Natural killer cell (primary cell): ENCODE data around the gene RCN1. TPM values are rescaled to one million over a fixed set of nuclear protein-coding genes. Genes with fewer than 3 reads are reported as not detected.

Source experiments
- ATAC-seq, 3 donors: fragments of 150-1000 bp in 2 of 3; fragments of 200-7000 bp in 1 of 3; cut with Tn5 transposase; 1 replicate in 1 of 3; 2 replicates in 2 of 3; pipeline ENCODE4 v1.10.0; 2021; ENCODE audit warnings: mild to moderate bottlenecking in 2 of 3, moderate library complexity in 2 of 3
- DNase-seq, 2 donors: peaks; one replicate each; pipeline versions ENCODE4 v3.0.0 to v3.0.0-alpha.2; 2013 to 2021; ENCODE audit warnings: mixed read lengths in 1 of 2
- H3K27ac ChIP-seq: one replicate; pipeline ENCODE4 v1.5.1; 2013; ENCODE audit warnings: mild to moderate bottlenecking, low read length
- H3K27me3 ChIP-seq: one replicate; pipeline ENCODE4 v1.6.1; 2013; ENCODE audit warnings: low read length; ENCODE audit not compliant: control insufficient read depth, insufficient read depth
- H3K36me3 ChIP-seq: one replicate; pipeline ENCODE4 v1.6.1; 2013; ENCODE audit warnings: low read length; ENCODE audit not compliant: control insufficient read depth, insufficient read depth
- H3K4me1 ChIP-seq: one replicate; pipeline ENCODE4 v1.6.1; 2013; ENCODE audit warnings: low read length; ENCODE audit not compliant: control insufficient read depth, insufficient read depth
- H3K4me3 ChIP-seq: one replicate; pipeline ENCODE4 v1.5.1; 2013; ENCODE audit warnings: low read length
- H3K9me3 ChIP-seq: one replicate; pipeline ENCODE4 v1.6.1; 2013; ENCODE audit warnings: low read length; ENCODE audit not compliant: control insufficient read depth, insufficient read depth
- H3K27ac Mint-ChIP-seq, 2 donors: one replicate each; pipeline ENCODE4 v1.8.0; 2022; ENCODE audit warnings: mild to moderate bottlenecking in 2 of 2, mixed read lengths in 2 of 2, moderate library complexity in 1 of 2
- H3K27me3 Mint-ChIP-seq, 2 donors: one replicate each; pipeline ENCODE4 v1.8.0; 2022; ENCODE audit warnings: low read depth in 2 of 2, mixed read lengths in 2 of 2
- H3K36me3 Mint-ChIP-seq: one replicate; pipeline ENCODE4 v1.8.0; 2022; ENCODE audit warnings: mixed read lengths
- H3K4me1 Mint-ChIP-seq, 2 donors: one replicate each; pipeline ENCODE4 v1.8.0; 2022; ENCODE audit warnings: mixed read lengths in 2 of 2
- H3K4me3 Mint-ChIP-seq: one replicate; pipeline ENCODE4 v1.8.0; 2022; ENCODE audit warnings: mild to moderate bottlenecking, moderate library complexity, mixed read lengths
- H3K9me3 Mint-ChIP-seq, 2 donors: one replicate each; pipeline ENCODE4 v1.8.0; 2022; ENCODE audit warnings: mixed read lengths in 2 of 2
- WGBS: methylation state at CpG from one replicate; pipeline ENCODE4 v1.1.7; 2013; ENCODE audit warnings: missing lambda C conversion rate; ENCODE audit not compliant: insufficient coverage; 5-methylcytosine and 5-hydroxymethylcytosine counted together
- intact Hi-C: fragments of 100-400 bp; cut with micrococcal nuclease; formaldehyde crosslinking; loops from one replicate; pipeline ENCODE4 v1.14.2; 2022
- total RNA-seq, 4 donors: library from RNA; stranded (reverse); fragments of 120-200 nt in 1 of 4; gene quantifications; one replicate each; pipeline versions ENCODE4 v1.2.3 to v1.2.4, GENCODE V29; 2013 to 2022
- TF ChIP-seq, protein P1 (sequence below): fragments of 200-600 bp; IDR thresholded peaks from one replicate; pipeline ENCODE4 v1.8.0; 2022; ENCODE audit warnings: antibody characterized with exemption

The RCN1 gene
- total RNA-seq, result 10 to 100 TPM; 19.1 to 21.2 (median 20.3) TPM
- total RNA-seq (2013), result 20.8 TPM

DNA sequence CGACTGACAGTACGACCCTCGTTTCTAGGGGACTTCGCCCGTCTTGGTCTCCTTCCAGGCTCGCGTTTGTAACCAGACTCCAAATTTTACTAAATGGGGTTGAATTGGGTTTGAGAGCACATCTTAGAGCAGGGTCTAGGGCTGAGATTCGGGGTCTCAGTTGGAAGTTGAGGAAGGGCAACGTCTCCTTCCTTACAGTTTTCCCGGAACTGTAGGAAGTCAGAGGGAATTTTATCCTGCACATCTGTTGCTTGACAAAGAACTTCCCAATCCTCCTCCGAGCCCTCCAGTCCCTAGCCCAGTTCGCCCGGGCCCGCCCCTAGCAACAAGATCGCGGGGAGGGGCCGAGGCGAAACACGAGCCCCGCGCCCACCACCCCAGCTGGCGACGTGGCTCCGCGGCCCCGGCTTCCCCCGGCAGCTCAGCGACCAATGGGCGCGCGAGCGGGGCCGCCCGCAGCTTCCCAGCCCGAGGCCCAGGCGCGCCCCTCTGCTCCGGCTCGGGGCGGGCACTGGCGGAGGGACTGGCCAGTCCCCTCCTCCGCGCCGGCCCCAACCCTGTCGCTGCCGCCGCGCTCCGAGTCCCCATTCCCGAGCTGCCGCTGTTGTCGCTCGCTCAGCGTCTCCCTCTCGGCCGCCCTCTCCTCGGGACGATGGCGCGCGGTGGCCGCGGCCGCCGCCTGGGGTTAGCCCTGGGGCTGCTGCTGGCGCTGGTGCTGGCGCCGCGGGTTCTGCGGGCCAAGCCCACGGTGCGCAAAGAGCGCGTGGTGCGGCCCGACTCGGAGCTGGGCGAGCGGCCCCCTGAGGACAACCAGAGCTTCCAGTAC, at the start of gene RCN1:
Gene RCN1, plus strand, starts transcription at position 530 of the 826 bp plus-strand sequence. Its CDS starts 123 bp downstream, at position 653.
- Histone ChIP-seq H3K27ac (peak within 1 kb of the TSS; percentile 80), H3K4me1 (peaks cover 25% of the 10 kb centered on the region), H3K36me3 (no peaks in the 10 kb centered on the region), H3K4me3 (peak within 1 kb of the TSS; percentile 66), H3K27me3 (no peaks in the 10 kb centered on the region), H3K9me3 (no peaks in the 10 kb centered on the region)
- H3K4me1 Mint-ChIP-seq, result peaks cover 14 to 31% of the 10 kb centered on the region in 2 donors
- H3K4me3 Mint-ChIP-seq, result peak within 1 kb of the TSS; percentile 89
- no peaks in the 10 kb centered on the region for H3K9me3 Mint-ChIP-seq
- TF ChIP-seq, protein P1, sequence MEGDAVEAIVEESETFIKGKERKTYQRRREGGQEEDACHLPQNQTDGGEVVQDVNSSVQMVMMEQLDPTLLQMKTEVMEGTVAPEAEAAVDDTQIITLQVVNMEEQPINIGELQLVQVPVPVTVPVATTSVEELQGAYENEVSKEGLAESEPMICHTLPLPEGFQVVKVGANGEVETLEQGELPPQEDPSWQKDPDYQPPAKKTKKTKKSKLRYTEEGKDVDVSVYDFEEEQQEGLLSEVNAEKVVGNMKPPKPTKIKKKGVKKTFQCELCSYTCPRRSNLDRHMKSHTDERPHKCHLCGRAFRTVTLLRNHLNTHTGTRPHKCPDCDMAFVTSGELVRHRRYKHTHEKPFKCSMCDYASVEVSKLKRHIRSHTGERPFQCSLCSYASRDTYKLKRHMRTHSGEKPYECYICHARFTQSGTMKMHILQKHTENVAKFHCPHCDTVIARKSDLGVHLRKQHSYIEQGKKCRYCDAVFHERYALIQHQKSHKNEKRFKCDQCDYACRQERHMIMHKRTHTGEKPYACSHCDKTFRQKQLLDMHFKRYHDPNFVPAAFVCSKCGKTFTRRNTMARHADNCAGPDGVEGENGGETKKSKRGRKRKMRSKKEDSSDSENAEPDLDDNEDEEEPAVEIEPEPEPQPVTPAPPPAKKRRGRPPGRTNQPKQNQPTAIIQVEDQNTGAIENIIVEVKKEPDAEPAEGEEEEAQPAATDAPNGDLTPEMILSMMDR, result no peak
- intact Hi-C loops, result loop anchor here (10.0 kb wide), 1 partner anchor 586 kb away; the partner anchor contains the start of genes ELP4 and IMMP1L
- peak; percentile 45 to 50 for DNase-seq
- WGBS, result 7% methylated on average over 67 of the region's 79 CpGs
- no peaks in the 10 kb centered on the region for H3K36me3 Mint-ChIP-seq
- ATAC-seq, result peak; percentile 65 to 67 (median 66)
- peak within 1 kb of the TSS; percentile 65 to 85 for H3K27ac Mint-ChIP-seq
- H3K27me3 Mint-ChIP-seq, result peaks cover 11 to 16% of the 10 kb centered on the region in 2 donors

DNA sequence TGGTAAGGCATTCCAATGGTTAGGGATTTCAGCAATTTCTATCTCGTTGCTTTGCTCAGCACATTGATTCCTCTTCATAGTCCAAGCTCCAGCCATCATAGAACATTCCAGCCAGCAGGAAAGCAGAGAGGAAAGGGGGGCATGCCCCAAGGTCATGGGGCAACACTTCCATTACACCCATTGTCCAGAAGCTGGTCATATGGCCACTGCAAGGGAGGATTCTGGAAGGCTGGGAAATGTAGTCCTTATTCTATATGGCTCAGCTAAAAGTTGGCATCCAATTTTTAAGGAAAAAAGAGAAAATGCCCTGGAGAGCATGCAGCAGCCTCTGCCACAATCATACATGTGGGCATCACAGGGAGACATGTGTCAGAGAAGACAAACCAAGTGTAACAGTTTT, 47.1 kb upstream of the RCN1 start:
- ATAC-seq (no peak), DNase-seq (no peak)
- 69% methylated on average over 1 of the region's 1 CpG for WGBS
- H3K27me3 ChIP-seq, result no peaks in the 10 kb centered on the region
- intact Hi-C loops, result no loop called here
- H3K27ac ChIP-seq, result no peak overlapping the region
- peaks cover 26 to 73% of the 10 kb centered on the region in 2 donors for H3K27me3 Mint-ChIP-seq
- no peak overlapping the region for H3K4me3 ChIP-seq
- no peaks in the 10 kb centered on the region for H3K36me3 ChIP-seq
- TF ChIP-seq, protein P1, result no peak
- no peaks in the 10 kb centered on the region for H3K36me3 Mint-ChIP-seq
- no peaks in the 10 kb centered on the region for H3K4me1 ChIP-seq
- H3K4me3 Mint-ChIP-seq, result no peak overlapping the region
- no peaks in the 10 kb centered on the region for H3K4me1 Mint-ChIP-seq
- no peaks in the 10 kb centered on the region for H3K9me3 ChIP-seq
- H3K9me3 Mint-ChIP-seq, result no peaks in the 10 kb centered on the region
- H3K27ac Mint-ChIP-seq, result no peak overlapping the region

DNA sequence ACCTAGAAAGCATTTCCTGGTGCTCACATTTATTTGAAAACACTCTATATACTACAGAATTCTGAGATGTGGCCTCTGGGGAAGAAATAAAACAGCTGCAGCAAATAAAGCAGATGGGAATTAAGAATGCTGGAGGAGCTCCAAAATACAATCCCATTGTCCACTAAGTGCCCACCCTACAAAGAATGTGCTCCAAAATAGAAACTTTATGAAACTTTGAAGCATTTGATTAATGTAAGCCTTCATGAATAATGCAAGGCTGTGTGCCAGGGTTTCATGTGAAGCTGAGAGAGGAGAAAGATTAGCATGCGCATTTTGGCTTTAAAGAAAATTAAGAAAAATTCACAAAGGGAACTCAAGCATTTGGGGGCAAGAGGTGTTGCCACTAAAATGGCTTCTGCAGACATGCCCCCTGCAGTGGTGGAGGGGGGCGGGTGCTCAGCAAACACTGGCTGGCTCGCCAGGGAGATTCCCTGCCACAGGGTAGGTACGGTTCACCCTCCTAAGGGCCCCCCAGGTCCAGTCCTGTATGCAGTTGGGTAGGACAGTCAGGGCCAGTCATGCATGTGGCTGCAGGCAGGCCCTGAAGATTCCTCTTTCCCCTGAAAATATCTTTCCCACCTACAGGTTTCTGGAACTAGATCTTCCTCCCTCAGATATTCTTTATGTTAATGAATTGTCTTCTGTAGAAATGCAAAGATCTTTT, 46.6 kb upstream of the RCN1 start:
- Histone ChIP-seq H3K27me3 (no peaks in the 10 kb centered on the region), H3K4me1 (no peaks in the 10 kb centered on the region), H3K9me3 (no peaks in the 10 kb centered on the region), H3K27ac (no peak overlapping the region), H3K4me3 (no peak overlapping the region), H3K36me3 (no peaks in the 10 kb centered on the region)
- no peaks in the 10 kb centered on the region for H3K36me3 Mint-ChIP-seq
- no peak overlapping the region for H3K4me3 Mint-ChIP-seq
- peaks cover 26 to 72% of the 10 kb centered on the region in 2 donors for H3K27me3 Mint-ChIP-seq
- no peaks in the 10 kb centered on the region for H3K9me3 Mint-ChIP-seq
- intact Hi-C loops, result no loop called here
- no peaks in the 10 kb centered on the region for H3K4me1 Mint-ChIP-seq
- WGBS, result 82% methylated on average over 4 of the region's 4 CpGs
- TF ChIP-seq, protein P1, result no peak
- DNase-seq (no peak), ATAC-seq (no peak)
- H3K27ac Mint-ChIP-seq, result no peak overlapping the region
